ENCODE data around the gene ITGB1. TPM values are rescaled to one million over a fixed set of nuclear protein-coding genes. Genes with fewer than 3 reads are reported as not detected.
"Not testable (repeated sequence)": the region's sequence is repeated elsewhere in the genome, so short reads cannot be mapped to it uniquely, and the experiment has no call there.

Gene ITGB1
- total RNA-seq, 4 donors from 2014 or later, result 70.5 to 323 (median 161) TPM

DNA sequence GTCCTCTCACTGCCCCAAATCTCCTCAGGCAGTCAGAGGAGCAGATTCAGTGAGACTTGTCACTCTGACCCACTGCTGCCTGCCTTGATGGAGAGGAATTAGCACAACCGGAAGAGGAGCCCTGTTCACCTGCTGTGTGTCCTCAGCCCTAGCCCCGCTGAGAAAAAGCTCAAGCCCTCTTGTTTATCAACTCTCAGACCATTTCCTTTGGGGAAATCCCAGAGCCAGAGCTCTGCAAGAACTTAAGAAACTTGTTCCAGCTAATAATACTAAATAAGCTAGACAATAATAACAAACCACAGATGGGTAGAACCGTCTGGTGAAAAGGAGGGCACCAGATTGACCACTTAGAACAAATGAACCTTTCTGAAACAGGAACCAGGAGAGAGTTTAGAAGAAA, 37.7 kb upstream of the ITGB1 start:
- H3K27ac ChIP-seq, result no peak overlapping the region
- no peak for TF ChIP-seq POLR2A (IDR thresholded peaks at IDR 0.05)
- TF ChIP-seq, protein P1, sequence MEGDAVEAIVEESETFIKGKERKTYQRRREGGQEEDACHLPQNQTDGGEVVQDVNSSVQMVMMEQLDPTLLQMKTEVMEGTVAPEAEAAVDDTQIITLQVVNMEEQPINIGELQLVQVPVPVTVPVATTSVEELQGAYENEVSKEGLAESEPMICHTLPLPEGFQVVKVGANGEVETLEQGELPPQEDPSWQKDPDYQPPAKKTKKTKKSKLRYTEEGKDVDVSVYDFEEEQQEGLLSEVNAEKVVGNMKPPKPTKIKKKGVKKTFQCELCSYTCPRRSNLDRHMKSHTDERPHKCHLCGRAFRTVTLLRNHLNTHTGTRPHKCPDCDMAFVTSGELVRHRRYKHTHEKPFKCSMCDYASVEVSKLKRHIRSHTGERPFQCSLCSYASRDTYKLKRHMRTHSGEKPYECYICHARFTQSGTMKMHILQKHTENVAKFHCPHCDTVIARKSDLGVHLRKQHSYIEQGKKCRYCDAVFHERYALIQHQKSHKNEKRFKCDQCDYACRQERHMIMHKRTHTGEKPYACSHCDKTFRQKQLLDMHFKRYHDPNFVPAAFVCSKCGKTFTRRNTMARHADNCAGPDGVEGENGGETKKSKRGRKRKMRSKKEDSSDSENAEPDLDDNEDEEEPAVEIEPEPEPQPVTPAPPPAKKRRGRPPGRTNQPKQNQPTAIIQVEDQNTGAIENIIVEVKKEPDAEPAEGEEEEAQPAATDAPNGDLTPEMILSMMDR (IDR thresholded peaks at IDR 0.05), result no peak
- intact Hi-C loops (cut with DNase I), result no loop called here
- H3K36me3 ChIP-seq, result no peaks in the 10 kb centered on the region
- WGBS, 2 donors, result 41 to 56% methylated on average over 2 to 3 of the region's 3 CpGs
- no peaks in the 10 kb centered on the region for H3K27me3 ChIP-seq
- no peaks in the 10 kb centered on the region for H3K9me3 ChIP-seq
- no peak overlapping the region for H3K4me3 ChIP-seq
- H3K4me1 ChIP-seq, result peaks cover 0 to 10% (median 5%) of the 10 kb centered on the region in 3 donors
- DNase-seq, result no peak

DNA sequence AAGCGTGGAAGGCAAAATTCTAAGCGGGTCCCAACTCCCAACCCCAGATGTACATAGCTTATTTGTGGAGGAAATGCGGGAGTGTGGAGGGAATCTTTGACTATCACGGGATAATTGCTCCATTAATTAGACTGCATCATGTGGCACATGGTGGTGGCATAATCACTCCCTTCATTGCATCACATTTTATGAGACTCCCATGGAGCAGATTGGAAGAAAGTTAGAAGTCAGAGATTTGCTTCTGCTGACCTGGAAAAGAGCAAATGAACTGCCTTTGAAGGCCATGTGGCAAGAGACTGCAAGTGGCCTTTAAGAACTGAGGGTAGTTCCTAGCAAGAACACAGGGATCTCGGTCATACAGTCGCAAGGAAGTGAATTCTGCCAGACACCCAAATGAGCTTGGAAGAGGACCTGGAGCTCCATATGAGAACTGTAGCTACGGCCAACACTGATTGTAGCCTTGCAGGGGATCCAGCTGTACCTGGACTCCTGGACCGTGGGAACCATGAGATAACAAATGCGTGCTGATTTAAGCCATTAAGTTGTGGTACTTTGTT, 37.1 kb upstream of the ITGB1 start:
- no peak for DNase-seq
- H3K36me3 ChIP-seq, result no peaks in the 10 kb centered on the region
- 85 to 87% methylated on average over 8 to 9 of the region's 9 CpGs for WGBS, 2 donors
- no peaks in the 10 kb centered on the region for H3K27me3 ChIP-seq
- TF ChIP-seq, protein P1 (IDR thresholded peaks at IDR 0.05), result no peak
- no peak for TF ChIP-seq POLR2A (IDR thresholded peaks at IDR 0.05)
- H3K27ac ChIP-seq, result no peak overlapping the region
- intact Hi-C loops (cut with DNase I), result no loop called here
- H3K9me3 ChIP-seq, result no peaks in the 10 kb centered on the region
- H3K4me1 ChIP-seq, result peaks cover 0 to 10% (median 5%) of the 10 kb centered on the region in 3 donors
- no peak overlapping the region for H3K4me3 ChIP-seq

DNA sequence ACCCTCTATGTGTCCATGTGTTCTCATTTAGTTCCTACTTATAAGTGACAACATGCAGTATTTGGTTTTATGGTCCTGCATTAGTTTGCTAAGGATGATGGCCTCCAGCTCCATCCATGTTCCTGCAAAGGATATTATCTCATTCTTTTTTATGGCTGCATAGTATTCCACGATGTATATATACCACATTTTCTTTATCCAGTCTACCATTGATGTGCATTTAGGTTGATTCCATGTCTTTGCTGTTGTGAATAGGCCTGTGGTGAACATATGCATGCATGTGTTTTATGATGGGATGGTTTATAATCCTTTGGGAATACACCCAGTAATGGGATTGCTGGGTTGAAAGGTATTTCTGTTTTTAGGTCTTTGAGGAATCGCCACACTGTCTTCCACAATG, 36.6 kb upstream of the ITGB1 start:
- WGBS, 2 donors, result 90 to 100% methylated on average over 2 of the region's 2 CpGs
- H3K36me3 ChIP-seq; H3K4me3 ChIP-seq; DNase-seq; H3K27ac ChIP-seq; H3K4me1 ChIP-seq; intact Hi-C loops (cut with DNase I); H3K27me3 ChIP-seq; H3K9me3 ChIP-seq: not testable (repeated sequence)

DNA sequence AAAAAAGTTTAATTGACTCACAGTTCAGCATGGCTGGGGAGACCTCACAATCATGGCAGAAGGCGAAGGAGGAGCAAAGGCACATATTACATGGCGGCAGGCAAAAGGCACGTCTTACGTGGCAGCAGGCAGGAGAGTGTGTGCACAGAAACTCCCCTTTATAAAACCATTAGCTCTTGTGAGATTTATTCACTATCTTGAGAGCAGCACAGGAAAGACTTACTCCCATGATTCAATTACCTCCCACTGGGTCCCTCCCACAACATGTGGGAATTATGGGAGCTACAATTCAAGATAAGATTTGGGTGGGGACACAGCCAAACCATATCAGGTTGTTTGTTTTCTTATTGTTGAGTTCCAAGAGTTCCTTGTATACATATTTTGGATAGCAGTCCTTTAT, 34.3 kb upstream of the ITGB1 start:
- H3K4me3 ChIP-seq; H3K9me3 ChIP-seq; H3K27ac ChIP-seq; DNase-seq; H3K36me3 ChIP-seq; H3K27me3 ChIP-seq; H3K4me1 ChIP-seq; intact Hi-C loops (cut with DNase I): not testable (repeated sequence)
- 93 to 98% methylated on average over 4 of the region's 4 CpGs for WGBS, 2 donors

DNA sequence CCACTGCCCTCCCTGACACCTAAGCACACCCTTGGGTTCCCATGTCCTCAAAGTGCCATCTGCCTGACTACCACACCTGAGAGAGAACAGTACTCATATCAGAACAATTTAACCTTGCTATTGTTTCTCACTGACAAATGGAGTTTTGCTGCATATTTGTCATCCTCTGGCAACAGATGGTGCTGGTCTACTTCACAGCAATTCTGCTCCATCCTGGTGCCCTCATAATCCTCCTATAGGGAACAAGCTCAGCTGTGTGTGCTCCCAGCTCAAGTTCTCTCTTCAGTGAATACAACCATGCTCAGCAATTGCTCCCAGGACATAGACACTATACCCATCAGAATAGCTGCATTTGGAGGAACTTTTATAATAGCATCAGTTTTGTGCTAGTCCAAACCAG, 32.8 kb upstream of the ITGB1 start:
- H3K4me1 ChIP-seq, result peaks cover 0 to 5% (median 5%) of the 10 kb centered on the region in 3 donors
- H3K36me3 ChIP-seq, result no peaks in the 10 kb centered on the region
- no peak overlapping the region for H3K4me3 ChIP-seq
- H3K27ac ChIP-seq, result no peak overlapping the region
- no peak for TF ChIP-seq POLR2A (IDR thresholded peaks at IDR 0.05)
- TF ChIP-seq, protein P1 (IDR thresholded peaks at IDR 0.05), result no peak
- no peak for DNase-seq
- H3K9me3 ChIP-seq, result no peaks in the 10 kb centered on the region
- no peaks in the 10 kb centered on the region for H3K27me3 ChIP-seq
- intact Hi-C loops (cut with DNase I), result no loop called here

DNA sequence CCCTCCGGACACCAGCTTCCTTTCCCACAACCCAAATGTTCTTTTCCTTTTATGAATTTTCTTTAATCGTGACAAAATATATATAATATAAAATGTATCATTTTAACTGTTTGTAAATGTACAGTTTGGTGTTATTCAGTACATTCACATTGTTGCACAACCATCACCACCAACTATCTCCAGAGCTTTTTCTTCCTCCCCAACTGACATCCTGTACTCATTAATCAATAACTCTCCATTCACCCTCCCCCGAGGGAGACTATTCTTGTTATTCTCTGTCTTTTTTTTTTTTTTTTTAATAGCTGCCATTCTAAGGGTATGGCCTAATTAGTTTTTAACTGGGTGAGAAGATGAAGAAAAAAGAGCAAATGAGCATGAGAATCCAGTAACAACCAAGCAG, 30.6 kb upstream of the ITGB1 start:
- DNase-seq, result no peak
- intact Hi-C loops (cut with DNase I), result no loop called here
- WGBS, 2 donors, result 63 to 84% methylated on average over 3 of the region's 3 CpGs
- TF ChIP-seq, protein P1 (IDR thresholded peaks at IDR 0.05), result no peak
- TF ChIP-seq POLR2A (IDR thresholded peaks at IDR 0.05), result no peak
- Histone ChIP-seq H3K4me1 (peaks cover 0 to 4% (median 0%) of the 10 kb centered on the region in 3 donors), H3K27me3 (no peaks in the 10 kb centered on the region), H3K4me3 (no peak overlapping the region), H3K27ac (no peak overlapping the region), H3K9me3 (no peaks in the 10 kb centered on the region), H3K36me3 (no peaks in the 10 kb centered on the region)
